Adrenal gland (tissue), 12 donors: ENCODE data around the gene FBRSL1. TPM values are rescaled to one million over a fixed set of nuclear protein-coding genes. Genes with fewer than 3 reads are reported as not detected.

Experiments
- DNase-seq, 7 donors: peaks; one replicate each; pipeline ENCODE4 v3.0.0-alpha.2; 2019 to 2020
- H3K27ac ChIP-seq, 5 donors: fragments of 200-600 bp; sonication (generic) in 4 of 5; 1 replicate in 3 of 5; 2 replicates in 2 of 5; pipeline versions ENCODE4 v1.5.1 to v1.8.0; 2016 to 2020; ENCODE audit warnings: mild to moderate bottlenecking in 1 of 5
- H3K27me3 ChIP-seq: fragments of 200-600 bp; 2 replicates; pipeline ENCODE4 v1.8.0; 2021
- H3K36me3 ChIP-seq, 2 donors: fragments of 200-600 bp; replicated peaks in 1 of 2; 1 replicate in 1 of 2; 2 replicates in 1 of 2; pipeline versions ENCODE4 v1.5.1 to v1.8.0; 2018 to 2022
- H3K4me1 ChIP-seq, 2 donors: fragments of 200-600 bp; replicated peaks in 1 of 2; 1 replicate in 1 of 2; 2 replicates in 1 of 2; pipeline versions ENCODE4 v1.5.1 to v1.8.0; 2018 to 2021
- H3K4me3 ChIP-seq, 4 donors: fragments of 200-600 bp; sonication (generic) in 3 of 4; one replicate each; pipeline ENCODE4 v1.5.1; 2016 to 2018
- H3K9me3 ChIP-seq, 3 donors: fragments of 200-600 bp; sonication (generic) in 1 of 3; replicated peaks in 1 of 3; 1 replicate in 2 of 3; 2 replicates in 1 of 3; pipeline versions ENCODE4 v1.5.1 to v1.8.0; 2016 to 2021
- CTCF ChIP-seq, 6 experiments: fragments of 450-650 bp in 4 of 6; fragments of 200-600 bp in 2 of 6; sonication (generic) in 1 of 6; IDR thresholded peaks; 1 replicate in 5 of 6; 2 replicates in 1 of 6; pipeline versions ENCODE4 v1.5.1 to v1.8.0; 2016 to 2021; ENCODE audit warnings: antibody characterized with exemption in 6 of 6, mild to moderate bottlenecking in 2 of 6, moderate library complexity in 1 of 6
- POLR2A ChIP-seq, 2 donors: fragments of 450-650 bp; IDR thresholded peaks; one replicate each; pipeline ENCODE4 v1.6.1; 2017; ENCODE audit warnings: antibody characterized with exemption in 2 of 2, mild to moderate bottlenecking in 2 of 2, moderate library complexity in 1 of 2
- WGBS, 4 donors: extraction: QIAGEN DNeasy Blood & Tissue Kit in 2 of 4; methylation state at CpG; one replicate each; pipeline versions ENCODE4 v1.1.5 to v1.1.7; 2013 to 2017; 5-methylcytosine and 5-hydroxymethylcytosine counted together
- intact Hi-C, 2 donors: fragments of 100-400 bp; cut with DNase I; formaldehyde crosslinking; loops; one replicate each; pipeline versions ENCODE4 v1.14.1 to v1.15.0; 2022 to 2023
- polyA plus RNA-seq, 3 donors: library from polyadenylated mRNA; stranded (reverse); fragments of 200-250 nt in 2 of 3; fragments of 350-450 nt in 1 of 3; fragmentation: Illumina TruSeq in 1 of 3; extraction: RNeasy Lipid Tissue Mini Kit (QIAGEN cat#74804) in 1 of 3; gene quantifications; one replicate each; pipeline ENCODE4 v1.2.3, GENCODE V29; 2013 to 2014
- total RNA-seq, 9 donors: library from RNA; depleted of rRNA in 4 of 9; stranded (reverse); fragments of >200 nt in 4 of 9; fragments of 120-200 nt in 1 of 9; fragmentation: NEBNext Ultra II Directional in 1 of 9; extraction: Animal tissue kit (Norgen Biotek cat#: 25700) in 1 of 9; gene quantifications; one replicate each; pipeline versions ENCODE4 v1.1.0 to v1.2.4, GENCODE V29; 2013 to 2023
- donor health status: healthy with polysubstance abuse.
- donor health status: Bipolar disorder and iron deficiency.
- donor health status: DM: yes; HTN: yes; CAD: no.
- donor health status: DM: no; HTN: no; CAD: no.
- donor health status: DM: no; HTN: no; CAD: no.
- donor health status: DM: yes; HTN: yes; CAD: no.

Gene FBRSL1
- total and polyA plus RNA-seq, 12 donors: 5.3 to 63.8 (median 26.9) TPM

GRCh38 chr12:132496710-132497109 lies 6.8 kb downstream of the FBRSL1 start:
- Histone ChIP-seq H3K27me3 (no peaks in the 10 kb centered on the region), H3K27ac (no peak overlapping the region), H3K36me3 (no peaks in the 10 kb centered on the region), H3K4me3 (no peak overlapping the region), H3K9me3 (no peaks in the 10 kb centered on the region), H3K4me1 (peaks cover 51 to 82% of the 10 kb centered on the region in 2 donors)
- TF ChIP-seq POLR2A (IDR thresholded peaks at IDR 0.05): no peak
- TF ChIP-seq CTCF (IDR thresholded peaks at IDR 0.05): no peak
- WGBS, 4 donors: 86 to 94% (median 88%) methylated on average over 27 of the region's 27 CpGs
- no peak for DNase-seq
- intact Hi-C loops: no loop called here

- DNase-seq: no peak
- no peaks in the 10 kb centered on the region for H3K9me3 ChIP-seq
- H3K4me1 ChIP-seq: peaks cover 47 to 79% of the 10 kb centered on the region in 2 donors
- 84 to 93% (median 86%) methylated on average over 3 to 27 of the region's 28 CpGs for WGBS, 4 donors
- intact Hi-C loops: no loop called here
- H3K27me3 ChIP-seq: no peaks in the 10 kb centered on the region
- H3K27ac ChIP-seq: no peak overlapping the region
- H3K36me3 ChIP-seq: no peaks in the 10 kb centered on the region
- no peak overlapping the region for H3K4me3 ChIP-seq
- TF ChIP-seq CTCF (IDR thresholded peaks at IDR 0.05) (no peak), POLR2A (IDR thresholded peaks at IDR 0.05) (no peak)
Measured at GRCh38 chr12:132497514-132498405, 7.8 kb downstream of the FBRSL1 start.

- no peaks in the 10 kb centered on the region for H3K9me3 ChIP-seq
- no peak for TF ChIP-seq POLR2A (IDR thresholded peaks at IDR 0.05)
- no peak for TF ChIP-seq CTCF (IDR thresholded peaks at IDR 0.05)
- H3K4me3 ChIP-seq: no peak overlapping the region
- H3K36me3 ChIP-seq: no peaks in the 10 kb centered on the region
- no peak for DNase-seq
- H3K27me3 ChIP-seq: no peaks in the 10 kb centered on the region
- WGBS, 4 donors: 79 to 100% (median 91%) methylated on average over 4 to 12 of the region's 12 CpGs
- no peak overlapping the region for H3K27ac ChIP-seq
- intact Hi-C loops: no loop called here
- H3K4me1 ChIP-seq: peaks cover 46 to 79% of the 10 kb centered on the region in 2 donors
Measured at GRCh38 chr12:132498931-132499330, 9.0 kb downstream of the FBRSL1 start.

- H3K36me3 ChIP-seq: no peaks in the 10 kb centered on the region
- DNase-seq: no peak
- WGBS, 4 donors: 68 to 88% (median 75%) methylated on average over 3 to 19 of the region's 19 CpGs
- TF ChIP-seq CTCF (IDR thresholded peaks at IDR 0.05) (no peak), POLR2A (IDR thresholded peaks at IDR 0.05) (no peak)
- H3K27ac ChIP-seq: peak overlapping the region in 2 of 5 donors; percentile 3 to 40
- no peak overlapping the region for H3K4me3 ChIP-seq
- H3K4me1 ChIP-seq: peaks cover 38 to 79% of the 10 kb centered on the region in 2 donors
- H3K27me3 ChIP-seq: no peaks in the 10 kb centered on the region
- intact Hi-C loops: no loop called here
- H3K9me3 ChIP-seq: no peaks in the 10 kb centered on the region
Measured at GRCh38 chr12:132500142-132500855, 10.3 kb downstream of the FBRSL1 start.
